ENCODE measurements around the gene MARVELD3. TPM values are rescaled to one million over a fixed set of nuclear protein-coding genes. Genes with fewer than 3 reads are reported as not detected.
"Not testable (repeated sequence)": the region's sequence is repeated elsewhere in the genome, so short reads cannot be mapped to it uniquely, and the experiment has no call there.

MARVELD3 gene
- total RNA-seq = not detected in 2 replicates

- no peak for DNase-seq (ENCODE audit: low read depth, low spot score)
Observed at GRCh38 chr16:71626018-71626857, at the start of gene MARVELD3. Gene MARVELD3, plus strand, starts transcription at chr16:71626184. Its CDS starts 46 bp downstream, at chr16:71626230.

- no peak for DNase-seq (ENCODE audit: low read depth, low spot score)
Observed at GRCh38 chr16:71576971-71577370, 49.0 kb upstream of the MARVELD3 start, which contains the start of gene TAT. Gene TAT, minus strand, starts transcription at chr16:71577092. Its CDS starts 677 bp downstream, at chr16:71576415.

- DNase-seq (ENCODE audit: low read depth, low spot score) = not testable (repeated sequence)
Observed at GRCh38 chr16:71582553-71582848, 43.5 kb upstream of the MARVELD3 start.

- DNase-seq (ENCODE audit: low read depth, low spot score) = no peak
Observed at GRCh38 chr16:71584543-71585317, 41.3 kb upstream of the MARVELD3 start.

GRCh38 chr16:71585318-71585703, 40.7 kb upstream of the MARVELD3 start:
- DNase-seq (ENCODE audit: low read depth, low spot score) = no peak

- DNase-seq (ENCODE audit: low read depth, low spot score) = not testable (repeated sequence)
Observed at GRCh38 chr16:71589334-71589733, 36.6 kb upstream of the MARVELD3 start.

GRCh38 chr16:71590071-71590470, 35.9 kb upstream of the MARVELD3 start:
- DNase-seq (ENCODE audit: low read depth, low spot score) = not testable (repeated sequence)

- DNase-seq (ENCODE audit: low read depth, low spot score) = no peak
Observed at GRCh38 chr16:71590584-71590983, 35.4 kb upstream of the MARVELD3 start.

- DNase-seq (ENCODE audit: low read depth, low spot score) = no peak
Observed at GRCh38 chr16:71591917-71592316, 34.1 kb upstream of the MARVELD3 start.

- DNase-seq (ENCODE audit: low read depth, low spot score) = no peak
Observed at GRCh38 chr16:71593048-71593999, 32.7 kb upstream of the MARVELD3 start.

- DNase-seq (ENCODE audit: low read depth, low spot score) = no peak
Observed at GRCh38 chr16:71594000-71594646, 31.9 kb upstream of the MARVELD3 start.

GRCh38 chr16:71595340-71595826, 30.6 kb upstream of the MARVELD3 start:
- DNase-seq (ENCODE audit: low read depth, low spot score) = not testable (repeated sequence)

GRCh38 chr16:71598426-71598825, 27.6 kb upstream of the MARVELD3 start:
- not testable (repeated sequence) for DNase-seq (ENCODE audit: low read depth, low spot score)

- DNase-seq (ENCODE audit: low read depth, low spot score) = no peak
Observed at GRCh38 chr16:71600822-71601221, 25.2 kb upstream of the MARVELD3 start.

GRCh38 chr16:71609066-71609465, 16.9 kb upstream of the MARVELD3 start:
- DNase-seq (ENCODE audit: low read depth, low spot score) = no peak

GRCh38 chr16:71610447-71610846, 15.5 kb upstream of the MARVELD3 start:
- DNase-seq (ENCODE audit: low read depth, low spot score) = no peak

- DNase-seq (ENCODE audit: low read depth, low spot score) = no peak
Observed at GRCh38 chr16:71610936-71611871, 14.8 kb upstream of the MARVELD3 start.

GRCh38 chr16:71614956-71615355, 11.0 kb upstream of the MARVELD3 start:
- not testable (repeated sequence) for DNase-seq (ENCODE audit: low read depth, low spot score)

- DNase-seq (ENCODE audit: low read depth, low spot score) = no peak
Observed at GRCh38 chr16:71618429-71618828, 7.6 kb upstream of the MARVELD3 start.

- DNase-seq (ENCODE audit: low read depth, low spot score) = no peak
Observed at GRCh38 chr16:71622088-71622487, 3.9 kb upstream of the MARVELD3 start.
